Lower lobe of right lung (tissue), 2 donors: ENCODE data around the gene CTPS2. TPM values are rescaled to one million over a fixed set of nuclear protein-coding genes. Genes with fewer than 3 reads are reported as not detected.
"Not testable (repeated sequence)": the region's sequence is repeated elsewhere in the genome, so short reads cannot be mapped to it uniquely, and the experiment has no call there.

ENCODE experiments used
- ATAC-seq, 2 donors: fragments of 200-7000 bp; cut with Tn5 transposase; one replicate each; pipeline ENCODE4 v1.9.1; 2020 to 2022; ENCODE audit warnings: mild to moderate bottlenecking in 2 of 2, moderate library complexity in 2 of 2
- DNase-seq: peaks from one replicate; pipeline ENCODE4 v3.0.0-alpha.2; 2020
- H3K27ac ChIP-seq: fragments of 200-600 bp; one replicate; pipeline ENCODE4 v1.8.0; 2022
- H3K27me3 ChIP-seq: fragments of 200-600 bp; one replicate; pipeline ENCODE4 v1.8.0; 2022; ENCODE audit warnings: low read depth
- H3K36me3 ChIP-seq: fragments of 200-600 bp; one replicate; pipeline ENCODE4 v1.8.0; 2022; ENCODE audit warnings: mild to moderate bottlenecking
- H3K4me1 ChIP-seq: fragments of 200-600 bp; one replicate; pipeline ENCODE4 v1.8.0; 2022
- H3K4me3 ChIP-seq: fragments of 200-600 bp; one replicate; pipeline ENCODE4 v1.8.0; 2022; ENCODE audit warnings: mild to moderate bottlenecking
- H3K9me3 ChIP-seq: fragments of 200-600 bp; one replicate; pipeline ENCODE4 v1.8.0; 2022
- intact Hi-C: fragments of 100-400 bp; cut with DNase I; formaldehyde crosslinking; loops from one replicate; pipeline ENCODE4 v1.11.0; 2022
- total RNA-seq: library from RNA; stranded (reverse); fragmentation: NEBNext Ultra II Directional; extraction: Animal tissue kit (Norgen Biotek cat#: 25700); gene quantifications from one replicate; pipeline ENCODE4 v1.2.1, GENCODE V29; 2021
- TF ChIP-seq, protein P1 (sequence below): fragments of 200-600 bp; IDR thresholded peaks from one replicate; pipeline ENCODE4 v1.8.0; 2022; ENCODE audit warnings: antibody characterized with exemption, mild to moderate bottlenecking
- donor health status: DM: no; HTN: yes; CAD: no; lungs with severe emphysema.

CTPS2 gene
- total RNA-seq, 1 donor from 2014 or later = 11.3 TPM

GRCh38 chrX:16629909-16630308, 82.6 kb downstream of the CTPS2 start:
- H3K9me3 ChIP-seq = no peaks in the 10 kb centered on the region
- no peak overlapping the region for H3K27ac ChIP-seq
- TF ChIP-seq, protein P1, sequence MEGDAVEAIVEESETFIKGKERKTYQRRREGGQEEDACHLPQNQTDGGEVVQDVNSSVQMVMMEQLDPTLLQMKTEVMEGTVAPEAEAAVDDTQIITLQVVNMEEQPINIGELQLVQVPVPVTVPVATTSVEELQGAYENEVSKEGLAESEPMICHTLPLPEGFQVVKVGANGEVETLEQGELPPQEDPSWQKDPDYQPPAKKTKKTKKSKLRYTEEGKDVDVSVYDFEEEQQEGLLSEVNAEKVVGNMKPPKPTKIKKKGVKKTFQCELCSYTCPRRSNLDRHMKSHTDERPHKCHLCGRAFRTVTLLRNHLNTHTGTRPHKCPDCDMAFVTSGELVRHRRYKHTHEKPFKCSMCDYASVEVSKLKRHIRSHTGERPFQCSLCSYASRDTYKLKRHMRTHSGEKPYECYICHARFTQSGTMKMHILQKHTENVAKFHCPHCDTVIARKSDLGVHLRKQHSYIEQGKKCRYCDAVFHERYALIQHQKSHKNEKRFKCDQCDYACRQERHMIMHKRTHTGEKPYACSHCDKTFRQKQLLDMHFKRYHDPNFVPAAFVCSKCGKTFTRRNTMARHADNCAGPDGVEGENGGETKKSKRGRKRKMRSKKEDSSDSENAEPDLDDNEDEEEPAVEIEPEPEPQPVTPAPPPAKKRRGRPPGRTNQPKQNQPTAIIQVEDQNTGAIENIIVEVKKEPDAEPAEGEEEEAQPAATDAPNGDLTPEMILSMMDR = no peak
- ATAC-seq (no peak), DNase-seq (no peak)
- no peaks in the 10 kb centered on the region for H3K4me1 ChIP-seq
- no peak overlapping the region for H3K4me3 ChIP-seq
- H3K36me3 ChIP-seq = no peaks in the 10 kb centered on the region
- intact Hi-C loops = no loop called here
- no peaks in the 10 kb centered on the region for H3K27me3 ChIP-seq

GRCh38 chrX:16628946-16629595, 83.4 kb downstream of the CTPS2 start:
- ATAC-seq (no peak), DNase-seq (no peak)
- Histone ChIP-seq H3K27ac (no peak overlapping the region), H3K36me3 (no peaks in the 10 kb centered on the region), H3K4me1 (no peaks in the 10 kb centered on the region), H3K27me3 (no peaks in the 10 kb centered on the region), H3K9me3 (no peaks in the 10 kb centered on the region), H3K4me3 (no peak overlapping the region)
- TF ChIP-seq, protein P1 = no peak
- intact Hi-C loops = no loop called here

GRCh38 chrX:16628511-16628910, 84.0 kb downstream of the CTPS2 start:
- DNase-seq, ATAC-seq, H3K36me3 ChIP-seq, H3K4me3 ChIP-seq, H3K27me3 ChIP-seq, H3K9me3 ChIP-seq, H3K4me1 ChIP-seq, intact Hi-C loops, H3K27ac ChIP-seq: not testable (repeated sequence)

DNA sequence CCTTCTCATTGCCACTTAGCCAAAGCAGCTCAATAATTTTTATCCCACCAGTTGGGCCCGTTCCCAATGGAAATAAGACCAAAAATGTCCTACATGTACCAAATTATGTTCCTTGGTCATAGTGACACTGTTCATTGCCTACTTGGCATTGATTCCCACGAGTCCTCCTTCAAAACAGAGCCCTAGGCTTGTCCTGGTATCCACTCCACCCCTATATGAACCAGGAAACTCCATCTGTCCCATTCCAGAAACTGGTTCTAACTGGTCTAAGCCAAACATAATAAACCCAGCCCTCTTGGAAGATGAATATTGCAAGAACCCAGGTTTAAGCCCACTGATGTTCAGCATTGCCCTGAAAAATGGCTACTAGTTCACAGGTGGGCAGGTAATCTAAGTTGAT, 93.4 kb downstream of the CTPS2 start:
- intact Hi-C loops = no loop called here
- no peak for DNase-seq
- TF ChIP-seq, protein P1 = no peak
- Histone ChIP-seq H3K4me3 (no peak overlapping the region), H3K36me3 (peaks cover 5% of the 10 kb centered on the region), H3K27ac (no peak overlapping the region), H3K9me3 (no peaks in the 10 kb centered on the region), H3K27me3 (no peaks in the 10 kb centered on the region), H3K4me1 (no peaks in the 10 kb centered on the region)
- no peak for ATAC-seq

DNA sequence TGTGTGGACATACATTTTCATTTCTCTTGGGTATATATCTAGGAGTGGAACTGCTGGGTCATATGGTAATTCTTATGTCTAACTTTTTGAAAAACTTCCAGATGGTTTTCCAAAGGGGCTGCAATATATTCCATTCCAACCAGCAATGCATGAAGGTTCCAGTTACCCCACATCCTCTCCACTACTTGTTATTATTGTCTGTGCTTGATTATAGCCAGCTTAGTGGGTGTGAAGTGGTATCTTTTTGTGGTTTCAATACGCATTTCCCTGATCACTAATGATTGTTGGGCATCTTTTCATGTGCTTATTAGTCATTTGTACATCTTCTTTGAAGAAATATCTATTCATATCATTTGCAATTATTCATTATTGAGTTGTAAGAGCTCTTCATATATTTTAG, 94.0 kb downstream of the CTPS2 start:
- no peak overlapping the region for H3K4me3 ChIP-seq
- ATAC-seq (no peak), DNase-seq (no peak)
- H3K9me3 ChIP-seq = no peaks in the 10 kb centered on the region
- TF ChIP-seq, protein P1 = no peak
- no peaks in the 10 kb centered on the region for H3K27me3 ChIP-seq
- H3K27ac ChIP-seq = no peak overlapping the region
- peaks cover 5% of the 10 kb centered on the region for H3K36me3 ChIP-seq
- H3K4me1 ChIP-seq = no peaks in the 10 kb centered on the region
- intact Hi-C loops = no loop called here

DNA sequence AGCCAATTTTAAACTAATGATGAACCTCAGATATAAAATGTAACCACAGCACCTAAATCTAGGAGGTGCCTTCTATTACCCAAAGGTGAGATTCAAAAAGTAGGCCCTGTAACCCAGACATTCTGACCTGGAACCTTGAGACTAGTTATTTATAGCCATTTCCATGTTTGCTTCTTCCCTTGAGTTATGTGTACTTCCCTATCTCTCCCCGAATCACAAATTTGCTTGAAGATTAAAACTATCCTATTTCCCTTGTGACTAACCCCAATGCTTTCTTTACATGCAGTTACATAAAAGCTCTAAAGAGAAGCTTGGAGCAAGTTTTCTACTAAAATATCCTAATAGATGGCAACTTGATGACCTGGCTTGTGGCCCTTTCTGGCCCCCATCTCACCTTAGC, 95.1 kb downstream of the CTPS2 start:
- Histone ChIP-seq H3K4me3 (no peak overlapping the region), H3K9me3 (no peaks in the 10 kb centered on the region), H3K27me3 (no peaks in the 10 kb centered on the region), H3K36me3 (peaks cover 5% of the 10 kb centered on the region), H3K4me1 (no peaks in the 10 kb centered on the region), H3K27ac (no peak overlapping the region)
- TF ChIP-seq, protein P1 = no peak
- DNase-seq = no peak
- intact Hi-C loops = no loop called here
- ATAC-seq = no peak
